H1 (cell line): Measurements from ENCODE around the gene CFAP107. TPM values are rescaled to one million over a fixed set of nuclear protein-coding genes. Genes with fewer than 3 reads are reported as not detected.
A peak's percentile ranks its signal among the peaks of the same experiment; 100 is the strongest.

Source experiments
- CTCF ChIA-PET: fragments of 300-600 bp; sonication (Branson Sonifier 250); formaldehyde crosslinking; loops from one replicate; lab custom pipeline; 2021; ENCODE audit not compliant: partially characterized antibody; lab: Charles Lee
- POLR2A ChIA-PET: fragments of 300-600 bp; sonication (Branson Sonifier 250); formaldehyde crosslinking; loops from one replicate; lab custom pipeline; 2021; ENCODE audit warnings: inconsistent platforms; ENCODE audit not compliant: partially characterized antibody; lab: Charles Lee
- DNase-seq, 2 experiments: peaks; one replicate each; pipeline versions ENCODE4 v3.0.0 to v3.0.0-alpha.2; 2010 to 2022; ENCODE audit warnings: low spot score in 2 of 2, low read depth in 1 of 2, mixed read lengths in 1 of 2
- FAIRE-seq: peaks from 2 replicates; lab custom pipeline; 2011; peaks lifted over from hg19 to GRCh38; lab: Jason Lieb, UNC
- H2AFZ ChIP-seq: 2 replicates; pipeline ENCODE4 v1.8.1; 2012; ENCODE audit warnings: low read length, inconsistent platforms
- H2AK5ac ChIP-seq: 2 replicates; pipeline ENCODE4 v1.6.1; 2013; ENCODE audit warnings: low read depth, low read length
- H2BK120ac ChIP-seq: replicated peaks from 2 replicates; pipeline ENCODE3; 2013; ENCODE audit warnings: low read depth, low read length, inconsistent platforms
- H2BK12ac ChIP-seq: 2 replicates; pipeline ENCODE4 v1.6.1; 2013; ENCODE audit warnings: low read depth, low read length
- H2BK15ac ChIP-seq: 2 replicates; pipeline ENCODE4 v1.6.1; 2013; ENCODE audit warnings: low read length
- H2BK20ac ChIP-seq: 2 replicates; pipeline ENCODE4 v1.6.1; 2013; ENCODE audit warnings: low read length
- H2BK5ac ChIP-seq: 2 replicates; pipeline ENCODE4 v1.6.1; 2013; ENCODE audit warnings: low read depth, low read length
- H3K14ac ChIP-seq: 2 replicates; pipeline ENCODE4 v1.6.1; 2013; ENCODE audit warnings: inconsistent platforms; ENCODE audit not compliant: insufficient read length
- H3K18ac ChIP-seq: 2 replicates; pipeline ENCODE4 v1.6.1; 2013; ENCODE audit warnings: low read length; ENCODE audit errors: extremely low read depth
- H3K23ac ChIP-seq: 2 replicates; pipeline ENCODE4 v1.6.1; 2013; ENCODE audit warnings: inconsistent platforms; ENCODE audit not compliant: insufficient read length
- H3K23me2 ChIP-seq: 2 replicates; pipeline ENCODE4 v1.6.1; 2013; ENCODE audit warnings: low read depth, low read length
- H3K27ac ChIP-seq: 2 replicates; pipeline ENCODE4 v1.6.1; 2011; ENCODE audit warnings: low read depth, low read length, inconsistent platforms
- H3K27me3 ChIP-seq, 4 experiments: replicated peaks in 1 of 4; 1 replicate in 1 of 4; 2 replicates in 3 of 4; pipeline versions ENCODE4 v1.6.1 to v1.8.1; 2011 to 2013; ENCODE audit warnings: low read length in 3 of 4, mild to moderate bottlenecking in 3 of 4, inconsistent platforms in 2 of 4, mixed read lengths in 2 of 4, moderate library complexity in 1 of 4; ENCODE audit not compliant: control insufficient read depth in 3 of 4, insufficient read depth in 3 of 4; ENCODE audit errors: extremely low read depth in 1 of 4
- H3K36me3 ChIP-seq, 4 experiments: 2 replicates each; pipeline versions ENCODE4 v1.6.1 to v1.8.1; 2011 to 2013; ENCODE audit warnings: mild to moderate bottlenecking in 4 of 4, low read length in 3 of 4, moderate library complexity in 2 of 4, control low read depth in 1 of 4, inconsistent platforms in 1 of 4; ENCODE audit not compliant: insufficient read depth in 4 of 4, control insufficient read depth in 2 of 4
- H3K4ac ChIP-seq: replicated peaks from 2 replicates; pipeline ENCODE3; 2013; ENCODE audit warnings: low read length, low read depth, mixed read lengths, inconsistent platforms; ENCODE audit not compliant: insufficient read length
- H3K4me1 ChIP-seq, 4 experiments: replicated peaks in 1 of 4; 1 replicate in 1 of 4; 2 replicates in 3 of 4; pipeline versions ENCODE4 v1.6.1 to v1.8.1; 2011 to 2013; ENCODE audit warnings: low read length in 3 of 4, inconsistent platforms in 2 of 4, mixed read lengths in 1 of 4; ENCODE audit not compliant: insufficient read depth in 4 of 4, control insufficient read depth in 3 of 4
- H3K4me2 ChIP-seq, 2 experiments: 2 replicates each; pipeline versions ENCODE4 v1.6.1 to v1.8.1; 2011 to 2013; ENCODE audit warnings: low read depth in 2 of 2, low read length in 2 of 2, control low read depth in 1 of 2, inconsistent platforms in 1 of 2, mild to moderate bottlenecking in 1 of 2; ENCODE audit not compliant: insufficient read depth in 1 of 2
- H3K4me3 ChIP-seq, 4 experiments: fragments of 200-600, 300-600 bp in 1 of 4; sonication (generic), shearing (Covaris generic), sonication (Bioruptor Twin) in 1 of 4; 2 replicates each; pipeline versions ENCODE4 v1.5.1 to v1.8.1; 2011 to 2016; ENCODE audit warnings: low read length in 4 of 4, low read depth in 3 of 4, control low read depth in 2 of 4, inconsistent platforms in 2 of 4, mild to moderate bottlenecking in 2 of 4, mixed read lengths in 1 of 4, moderate library complexity in 1 of 4; ENCODE audit not compliant: insufficient read depth in 2 of 4; ENCODE audit errors: extremely low read depth in 1 of 4
- H3K56ac ChIP-seq: replicated peaks from 2 replicates; pipeline ENCODE3; 2013; ENCODE audit warnings: low read depth, mild to moderate bottlenecking, mixed read lengths, low read length, inconsistent platforms; ENCODE audit not compliant: insufficient read length
- H3K79me1 ChIP-seq: 2 replicates; pipeline ENCODE4 v1.6.1; 2013; ENCODE audit warnings: low read depth, low read length, control low read depth
- H3K79me2 ChIP-seq, 2 experiments: 2 replicates each; pipeline versions ENCODE4 v1.6.1 to v1.8.1; 2012 to 2013; ENCODE audit warnings: low read length in 2 of 2, mild to moderate bottlenecking in 2 of 2, inconsistent platforms in 1 of 2; ENCODE audit not compliant: insufficient read depth in 2 of 2, control insufficient read depth in 1 of 2
- H3K9ac ChIP-seq, 4 experiments: replicated peaks in 1 of 4; 1 replicate in 1 of 4; 2 replicates in 3 of 4; pipeline versions ENCODE4 v1.6.1 to v1.8.1; 2011 to 2013; ENCODE audit warnings: low read depth in 3 of 4, low read length in 3 of 4, control low read depth in 2 of 4, mild to moderate bottlenecking in 2 of 4, moderate library complexity in 2 of 4, inconsistent platforms in 1 of 4; ENCODE audit errors: extremely low read depth in 1 of 4
- H3K9me3 ChIP-seq, 2 experiments: 2 replicates each; pipeline versions ENCODE4 v1.6.1 to v1.8.1; 2012 to 2013; ENCODE audit warnings: mild to moderate bottlenecking in 2 of 2, moderate library complexity in 2 of 2, control low read depth in 1 of 2, inconsistent platforms in 1 of 2, low read depth in 1 of 2, low read length in 1 of 2, mixed read lengths in 1 of 2; ENCODE audit not compliant: insufficient read depth in 2 of 2
- H4K20me1 ChIP-seq, 2 experiments: replicated peaks in 1 of 2; 2 replicates each; pipeline versions ENCODE3 to v1.8.1; 2011 to 2013; ENCODE audit warnings: inconsistent platforms in 2 of 2, low read length in 2 of 2, mild to moderate bottlenecking in 1 of 2; ENCODE audit not compliant: insufficient read depth in 2 of 2, control insufficient read depth in 1 of 2
- H4K5ac ChIP-seq: 2 replicates; pipeline ENCODE4 v1.6.1; 2013; ENCODE audit warnings: low read length, low read depth, mixed read lengths, inconsistent platforms; ENCODE audit not compliant: insufficient read length
- H4K8ac ChIP-seq: 2 replicates; pipeline ENCODE4 v1.8.0; 2013; ENCODE audit warnings: mild to moderate bottlenecking, moderate library complexity, low read length, inconsistent platforms; ENCODE audit not compliant: insufficient read depth; ENCODE audit errors: extremely low read depth
- H4K91ac ChIP-seq: replicated peaks from 2 replicates; pipeline ENCODE3; 2013; ENCODE audit warnings: low read length, mixed read lengths, inconsistent platforms; ENCODE audit not compliant: insufficient read length
- HDAC6 ChIP-seq: IDR thresholded peaks from one replicate; pipeline ENCODE4 v1.7.1; 2012; ENCODE audit warnings: low read depth, mild to moderate bottlenecking, inconsistent platforms, low read length, moderate library complexity
- KDM1A ChIP-seq: fragments of 200-600, 300-600 bp; sonication (generic); IDR thresholded peaks from 2 replicates; pipeline ENCODE4 v1.7.1; 2016; ENCODE audit warnings: mild to moderate bottlenecking, low read length, borderline replicate concordance
- SP1 ChIP-seq: IDR thresholded peaks from 2 replicates; pipeline ENCODE4 v1.6.1; 2011; ENCODE audit warnings: low read depth, low read length
- WGBS, 2 experiments: shearing (Covaris generic) in 1 of 2; methylation state at CpG; one replicate each; pipeline versions ENCODE4 v1.1.6 to v1.1.7; 2013 to 2015; ENCODE audit warnings: low lambda C conversion rate in 2 of 2, mixed read lengths in 2 of 2, inconsistent platforms in 1 of 2, low coverage in 1 of 2, missing lambda C conversion rate in 1 of 2; ENCODE audit not compliant: insufficient replicate concordance in 2 of 2, insufficient coverage in 1 of 2, insufficient read length in 1 of 2; ENCODE audit errors: extremely low coverage in 1 of 2, missing lambda C conversion rate in 1 of 2; 5-methylcytosine and 5-hydroxymethylcytosine counted together
- polyA plus RNA-seq, 7 experiments: library from polyadenylated mRNA; depleted of rRNA in 3 of 7; stranded (reverse) in 5 of 7; unstranded in 2 of 7; fragments of >200 nt in 5 of 7; fragments of 200-250 nt in 2 of 7; gene quantifications; 1 replicate in 5 of 7; 2 replicates in 1 of 7; 4 replicates in 1 of 7; pipeline versions ENCODE4 v1.2.1 to v1.2.3, GENCODE V29; 2011 to 2013; ENCODE audit warnings: missing spikeins in 2 of 7, mixed read lengths in 2 of 7
- total RNA-seq: library from RNA; stranded (reverse); fragmentation: NEBNext Ultra II Directional; extraction: Animal tissue kit (Norgen Biotek cat#: 25700); gene quantifications from 2 replicates; pipeline ENCODE4 v1.2.1, GENCODE V29; 2021

CFAP107 gene
- total and polyA plus RNA-seq, 2 of the 8 experiments (the other 6 are each of a cell fraction or from before 2014, with no cell fraction given), result 0.23 TPM; not detected in 1

DNA sequence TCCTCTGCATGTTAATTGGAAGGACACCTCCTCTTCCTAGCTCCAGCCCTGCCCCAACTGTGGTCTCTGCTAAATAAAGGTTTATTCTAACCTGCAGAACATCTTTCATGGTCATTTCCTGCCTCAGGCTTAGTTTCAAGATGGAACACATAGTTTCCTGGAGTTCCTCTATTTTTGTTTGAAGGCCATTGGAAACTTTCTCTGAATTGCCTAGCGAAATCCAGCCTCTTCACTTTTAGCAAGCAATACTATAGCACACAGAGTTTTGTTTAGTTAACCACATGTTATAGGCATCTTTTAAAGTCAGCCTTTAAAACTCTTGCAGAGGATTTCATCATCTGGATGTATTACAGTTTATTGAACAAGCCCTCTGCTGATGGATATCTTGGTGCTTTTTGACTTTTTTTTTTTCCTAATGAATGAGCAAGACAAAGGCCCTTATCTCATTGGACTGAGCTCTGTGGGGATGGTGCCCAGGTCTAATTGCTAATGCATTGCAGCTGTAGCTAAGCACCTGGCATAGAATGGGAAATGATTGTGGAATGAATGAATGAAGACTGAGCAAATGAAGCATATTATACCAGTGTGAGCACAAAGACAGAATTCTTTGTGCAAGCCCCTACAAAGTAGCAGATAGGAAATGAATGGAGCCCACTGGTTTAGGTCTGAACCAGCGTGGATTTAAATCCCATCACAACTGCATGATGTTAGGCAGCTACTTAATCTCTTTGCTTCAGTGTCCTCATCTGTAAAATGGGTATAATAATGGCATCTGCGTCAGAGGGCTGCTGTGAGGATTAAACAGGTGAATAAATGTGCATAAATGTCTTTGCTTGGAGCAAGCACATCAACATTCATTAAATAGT is 641 bp upstream of the CFAP107 start:
- Histone ChIP-seq H3K27me3 (no peaks in the 10 kb centered on the region; a peak in 1 of 7 replicates), H3K36me3 (no peaks in the 10 kb centered on the region), H2AK5ac (no peak overlapping the region), H3K79me2 (no peaks in the 10 kb centered on the region), H4K20me1 (no peaks in the 10 kb centered on the region), H3K23ac (no peak overlapping the region), H3K9me3 (no peaks in the 10 kb centered on the region), H3K4me3 (no peak overlapping the region), H2BK120ac (no peak overlapping the region), H4K5ac (no peak overlapping the region), H3K18ac (no peak overlapping the region), H3K4me1 (no peaks in the 10 kb centered on the region; a peak in 1 of 7 replicates), H4K91ac (no peak overlapping the region), H3K79me1 (no peaks in the 10 kb centered on the region), H3K27ac (no peak overlapping the region), H3K4me2 (no peak overlapping the region), H3K23me2 (no peaks in the 10 kb centered on the region), H2BK5ac (no peak overlapping the region), H4K8ac (no peak overlapping the region), H3K4ac (no peak overlapping the region), H2BK12ac (no peak overlapping the region), H3K56ac (no peak overlapping the region), H2BK20ac (no peak overlapping the region; the same call in 1 of the 2 replicates), H2BK15ac (no peak overlapping the region), H3K14ac (no peak overlapping the region), H3K9ac (peak overlapping the region in 1 of 4 experiments; percentile 8; a peak in 3 of 7 replicates), H2AFZ (no peak overlapping the region)
- WGBS, 2 experiments, result 84% methylated on average over 3 of the region's 3 CpGs; no CpG with 5 or more reads in 1 of the 2 experiments
- DNase-seq (no peak), FAIRE-seq (no peak)
- ChIA-PET CTCF (interaction anchor here (0.7 to 1.7 kb wide), 5 partner anchors 11 to 30 kb away, joined by 3 to 4 read pairs (median 3); no protein-coding TSS in a partner anchor), POLR2A (interaction anchor here (0.8 kb wide), 1 partner anchor 23 kb away, joined by 3 read pairs; no protein-coding TSS in a partner anchor)
- TF ChIP-seq KDM1A (0 out of 2 replicates have a peak, but pooled peaks have one; percentile 52), HDAC6 (no peak), SP1 (no peak)
